Activated CD4-positive, alpha-beta T cell treated with anti-CD3 and anti-CD28 coated beads, Interleukin-2, amount 10 ng/mL, durations not matched to agents 24 days and 14 days (primary cell): ENCODE measurements around the gene EXOSC10. TPM values are rescaled to one million over a fixed set of nuclear protein-coding genes. Genes with fewer than 3 reads are reported as not detected.
"Not testable (repeated sequence)": the region's sequence is repeated elsewhere in the genome, so short reads cannot be mapped to it uniquely, and the experiment has no call there.

Source experiments
- DNase-seq: peaks from one replicate; pipeline ENCODE4 v3.0.0; 2022
- H3K27ac Mint-ChIP-seq: one replicate; pipeline ENCODE4 v1.8.0; 2022; ENCODE audit warnings: mild to moderate bottlenecking, mixed read lengths
- H3K27me3 Mint-ChIP-seq: one replicate; pipeline ENCODE4 v1.8.0; 2022; ENCODE audit warnings: mixed read lengths
- H3K36me3 Mint-ChIP-seq: one replicate; pipeline ENCODE4 v1.8.0; 2022; ENCODE audit warnings: low read depth, mild to moderate bottlenecking, mixed read lengths
- H3K4me1 Mint-ChIP-seq: one replicate; pipeline ENCODE4 v1.8.0; 2021; ENCODE audit warnings: mixed read lengths
- H3K4me3 Mint-ChIP-seq: one replicate; pipeline ENCODE4 v1.8.0; 2022; ENCODE audit warnings: mild to moderate bottlenecking, moderate library complexity, mixed read lengths
- H3K9me3 Mint-ChIP-seq: one replicate; pipeline ENCODE4 v1.8.0; 2021; ENCODE audit warnings: mixed read lengths
- intact Hi-C: fragments of 100-400 bp; cut with micrococcal nuclease; formaldehyde crosslinking; loops from one replicate; pipeline ENCODE4 v1.15.1; 2023
- total RNA-seq: library from RNA; stranded (reverse); gene quantifications from 2 replicates; pipeline ENCODE4 v1.2.3, GENCODE V29; 2022

The EXOSC10 gene
- total RNA-seq, 1 donor from 2014 or later = 93.0 TPM

DNA sequence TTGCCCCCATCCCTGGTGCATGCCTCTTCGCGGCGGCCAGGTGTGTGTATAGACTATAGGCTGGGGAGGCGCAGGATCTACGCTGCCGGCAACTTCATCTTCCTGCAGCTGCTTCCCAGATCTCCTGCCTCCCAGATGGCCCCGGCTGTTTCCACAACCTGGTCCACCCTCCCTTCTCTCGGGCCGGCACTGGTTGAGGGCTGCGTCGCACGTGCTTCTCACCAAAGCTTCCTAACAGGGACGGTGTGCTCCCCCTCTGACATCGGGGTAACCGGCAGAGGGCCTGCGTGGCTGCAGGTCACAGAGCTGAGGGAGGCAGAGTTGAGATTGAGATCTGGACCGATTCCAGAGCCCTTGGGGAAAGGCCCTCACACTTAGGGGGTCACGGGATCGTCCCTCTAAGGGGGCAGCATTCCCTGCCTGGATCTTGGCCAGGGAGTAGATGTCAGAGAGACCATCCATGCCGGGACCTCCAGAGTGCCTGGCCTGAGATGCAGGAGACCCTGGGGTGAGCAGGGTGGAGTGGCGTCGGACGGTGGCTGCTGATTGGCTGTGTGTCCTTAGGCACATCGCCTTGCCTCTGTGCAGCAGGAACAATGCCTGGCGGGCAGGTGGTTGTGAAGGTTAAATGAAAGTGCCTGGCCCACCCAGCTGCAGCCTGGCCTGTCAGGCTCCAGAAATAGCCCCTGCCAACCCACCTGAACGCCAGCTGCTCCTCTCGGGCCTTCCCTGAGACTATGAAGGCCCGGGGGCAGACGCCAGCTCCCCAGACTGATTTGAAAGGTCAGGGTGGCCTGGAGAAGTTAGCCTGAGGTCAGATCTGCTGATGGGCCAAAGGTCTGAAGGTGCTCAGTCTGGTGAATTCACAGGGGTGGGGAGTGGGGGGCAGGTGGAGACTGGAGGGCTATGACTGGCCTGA lies 46.6 kb downstream of the EXOSC10 start:
- no peaks in the 10 kb centered on the region for H3K9me3 Mint-ChIP-seq
- H3K4me3 Mint-ChIP-seq = no peak overlapping the region
- H3K27me3 Mint-ChIP-seq = no peaks in the 10 kb centered on the region
- peaks cover 20% of the 10 kb centered on the region for H3K36me3 Mint-ChIP-seq
- no peak overlapping the region for H3K27ac Mint-ChIP-seq
- H3K4me1 Mint-ChIP-seq = peaks cover 4% of the 10 kb centered on the region
- intact Hi-C loops = no loop called here
- DNase-seq = no peak

DNA sequence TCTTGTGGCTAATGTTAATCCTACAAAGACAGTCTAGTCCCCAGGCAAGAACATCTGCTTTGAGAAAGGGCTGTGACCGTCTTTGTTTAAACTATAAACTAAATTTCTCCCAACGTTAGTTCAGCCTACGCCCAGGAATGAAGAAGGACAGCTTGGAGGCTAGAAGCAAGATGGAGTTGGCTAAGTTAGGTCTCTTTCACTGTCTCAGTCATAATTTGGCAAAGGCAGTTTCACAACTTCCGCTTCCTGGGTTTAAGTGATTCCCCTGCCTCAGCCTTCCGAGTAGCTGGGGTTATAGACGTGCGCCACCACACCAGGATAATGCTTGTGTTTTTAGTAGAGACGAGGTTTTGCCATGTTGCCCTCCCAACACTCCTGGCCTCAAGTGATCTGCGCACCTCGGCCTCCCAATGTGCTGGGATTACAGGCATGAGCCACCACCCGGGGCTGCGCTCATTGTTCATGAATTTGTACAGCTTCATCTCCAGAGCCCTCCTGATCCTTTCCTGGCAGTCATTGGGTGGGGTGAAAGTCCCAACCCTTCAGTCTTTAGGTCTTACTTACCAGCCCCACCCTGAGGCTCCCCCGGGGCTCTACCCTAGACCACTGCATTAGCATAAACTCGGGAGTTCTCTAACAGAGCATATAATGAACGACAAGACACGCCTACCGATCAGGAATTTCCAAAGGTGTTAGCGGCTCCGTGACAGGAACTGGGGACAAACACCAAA lies 47.7 kb downstream of the EXOSC10 start:
- DNase-seq = no peak
- Mint-ChIP-seq H3K4me3 (no peak overlapping the region), H3K27me3 (no peaks in the 10 kb centered on the region), H3K27ac (no peak overlapping the region), H3K36me3 (peaks cover 10% of the 10 kb centered on the region), H3K4me1 (peaks cover under 1% of the 10 kb centered on the region), H3K9me3 (no peaks in the 10 kb centered on the region)
- intact Hi-C loops = no loop called here

DNA sequence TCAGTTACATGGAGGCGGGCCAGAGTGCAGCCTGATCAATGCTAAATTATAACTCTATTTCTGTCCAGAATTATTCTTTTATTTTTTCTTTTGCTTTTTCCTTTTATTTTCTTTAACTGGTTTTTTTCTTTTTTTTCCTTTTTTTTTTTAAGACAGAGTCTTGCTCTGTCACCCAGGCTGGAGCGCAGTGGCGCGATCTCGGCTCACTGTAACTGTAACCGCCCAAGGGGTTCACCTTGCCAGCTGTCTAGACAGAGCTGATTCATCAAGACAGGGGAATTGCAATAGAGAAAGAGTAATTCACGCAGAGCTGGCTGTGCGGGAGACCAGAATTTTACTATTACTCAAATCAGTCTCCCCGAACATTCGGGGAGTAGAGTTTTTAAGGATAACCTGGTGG lies 48.5 kb downstream of the EXOSC10 start:
- DNase-seq, H3K4me3 Mint-ChIP-seq, H3K9me3 Mint-ChIP-seq, H3K27ac Mint-ChIP-seq, H3K4me1 Mint-ChIP-seq, H3K27me3 Mint-ChIP-seq, intact Hi-C loops, H3K36me3 Mint-ChIP-seq: not testable (repeated sequence)

DNA sequence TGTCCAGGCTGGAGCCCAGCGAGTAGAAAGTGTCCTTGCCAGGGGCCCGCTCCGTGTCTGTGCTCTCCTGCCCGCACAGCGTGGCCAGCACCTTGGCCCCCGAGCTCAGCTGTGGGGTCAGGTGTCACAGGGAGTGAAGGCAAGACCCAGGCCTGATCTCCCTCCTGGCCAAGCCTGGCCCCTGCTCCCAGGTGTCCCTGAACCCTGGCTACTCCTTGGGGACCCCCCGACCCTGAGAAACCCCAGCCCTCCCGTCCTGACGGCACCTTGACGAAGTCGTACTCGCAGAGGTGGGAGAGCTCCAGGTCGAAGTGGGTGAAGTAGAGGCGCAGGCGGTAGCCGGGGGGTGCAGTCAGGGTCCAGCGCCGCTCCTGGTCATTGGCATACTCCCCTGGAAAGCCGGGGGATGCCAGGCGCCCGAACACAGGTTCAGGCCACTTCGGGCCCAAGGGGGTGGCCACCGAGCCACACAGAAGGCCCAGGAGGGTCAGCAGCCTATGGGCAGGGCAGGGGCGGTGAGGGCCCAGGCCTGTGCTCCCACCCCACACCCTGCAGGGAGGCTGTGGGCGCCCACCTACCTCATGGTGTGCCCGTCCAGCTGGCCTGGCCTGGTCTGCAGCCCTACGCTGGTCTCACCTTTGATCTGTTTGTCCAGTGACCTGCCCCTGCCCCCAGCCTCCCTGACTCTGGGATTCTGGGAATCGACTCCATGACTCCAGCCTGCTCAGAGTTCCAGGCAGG lies 52.9 kb downstream of the EXOSC10 start, which contains the start of gene MASP2:
Gene MASP2 (minus strand): TSS at position 615 of the 741 bp plus-strand sequence. CDS start 32 bp downstream, at position 583.
- intact Hi-C loops = no loop called here
- Mint-ChIP-seq H3K27ac (no peak within 1 kb of the TSS), H3K4me3 (no peak within 1 kb of the TSS)

DNA sequence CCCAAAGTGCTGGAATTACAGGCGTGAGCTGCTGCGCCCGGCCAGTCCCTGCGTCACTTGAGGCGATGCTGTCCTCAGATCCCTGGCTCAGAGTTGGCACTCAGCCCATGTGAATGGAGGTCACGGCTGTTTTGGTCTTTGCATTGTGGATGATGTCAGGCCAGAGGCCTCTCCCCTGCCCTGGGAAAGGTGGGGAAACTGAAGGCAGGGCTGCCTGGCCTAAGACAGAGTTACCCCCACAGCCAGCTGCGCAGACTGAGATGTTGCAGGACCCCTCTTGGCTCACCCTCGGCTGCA lies 53.5 kb downstream of the EXOSC10 start:
- Mint-ChIP-seq H3K4me3 (no peak overlapping the region), H3K36me3 (no peaks in the 10 kb centered on the region), H3K27ac (no peak overlapping the region), H3K4me1 (no peaks in the 10 kb centered on the region), H3K9me3 (no peaks in the 10 kb centered on the region), H3K27me3 (no peaks in the 10 kb centered on the region)
- no peak for DNase-seq
- intact Hi-C loops = no loop called here

More for the DNA sequence above, 52.9 kb downstream of the EXOSC10 start, which contains the start of gene MASP2:
- Mint-ChIP-seq H3K4me1 (no peaks in the 10 kb centered on the region), H3K36me3 (no peaks in the 10 kb centered on the region), H3K27me3 (no peaks in the 10 kb centered on the region), H3K9me3 (no peaks in the 10 kb centered on the region)
- no peak for DNase-seq

DNA sequence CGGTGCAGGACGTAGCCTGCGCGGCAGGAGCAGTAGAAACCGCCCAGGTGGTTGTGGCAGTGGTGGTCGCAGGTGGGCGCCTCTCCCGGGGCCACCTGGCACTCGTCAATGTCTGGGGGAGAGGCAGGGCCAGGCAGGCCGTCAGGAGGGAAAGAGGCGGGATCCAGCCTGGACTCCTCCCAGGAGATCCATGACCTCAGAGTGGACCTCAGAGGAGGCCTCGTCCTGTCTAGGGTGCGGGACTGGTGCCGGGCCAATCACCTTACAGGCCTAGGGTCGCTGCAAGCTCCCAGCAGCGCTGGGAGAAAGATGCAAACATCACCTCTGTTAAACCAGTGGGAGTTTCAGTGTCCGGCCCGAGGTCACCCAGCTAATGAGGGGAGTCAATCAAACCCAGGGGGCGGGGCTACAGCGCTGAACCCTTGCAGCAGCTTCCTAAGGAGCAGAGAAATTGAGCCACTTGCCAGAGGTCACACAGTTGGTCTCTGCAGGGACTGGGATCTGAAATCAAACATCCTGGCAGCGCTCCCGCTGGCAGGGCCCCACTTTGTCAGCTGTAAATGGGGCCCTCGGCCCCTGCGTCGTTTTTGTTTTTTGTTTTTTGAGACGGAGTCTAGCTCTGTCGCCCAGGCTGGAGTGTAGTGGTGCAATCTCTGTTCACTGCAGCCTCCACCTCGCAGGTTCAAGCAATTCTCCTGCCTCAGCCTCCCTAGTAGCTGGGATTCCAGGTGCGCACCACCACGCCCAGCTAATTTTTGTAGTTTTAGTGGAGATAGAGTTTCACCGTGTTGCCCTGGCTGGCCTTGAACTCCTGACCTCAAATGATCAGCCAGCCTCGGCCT lies 54.0 kb downstream of the EXOSC10 start:
- H3K9me3 Mint-ChIP-seq = no peaks in the 10 kb centered on the region
- H3K27ac Mint-ChIP-seq = no peak overlapping the region
- H3K4me1 Mint-ChIP-seq = no peaks in the 10 kb centered on the region
- intact Hi-C loops = no loop called here
- no peak overlapping the region for H3K4me3 Mint-ChIP-seq
- H3K36me3 Mint-ChIP-seq = no peaks in the 10 kb centered on the region
- no peaks in the 10 kb centered on the region for H3K27me3 Mint-ChIP-seq
- no peak for DNase-seq

DNA sequence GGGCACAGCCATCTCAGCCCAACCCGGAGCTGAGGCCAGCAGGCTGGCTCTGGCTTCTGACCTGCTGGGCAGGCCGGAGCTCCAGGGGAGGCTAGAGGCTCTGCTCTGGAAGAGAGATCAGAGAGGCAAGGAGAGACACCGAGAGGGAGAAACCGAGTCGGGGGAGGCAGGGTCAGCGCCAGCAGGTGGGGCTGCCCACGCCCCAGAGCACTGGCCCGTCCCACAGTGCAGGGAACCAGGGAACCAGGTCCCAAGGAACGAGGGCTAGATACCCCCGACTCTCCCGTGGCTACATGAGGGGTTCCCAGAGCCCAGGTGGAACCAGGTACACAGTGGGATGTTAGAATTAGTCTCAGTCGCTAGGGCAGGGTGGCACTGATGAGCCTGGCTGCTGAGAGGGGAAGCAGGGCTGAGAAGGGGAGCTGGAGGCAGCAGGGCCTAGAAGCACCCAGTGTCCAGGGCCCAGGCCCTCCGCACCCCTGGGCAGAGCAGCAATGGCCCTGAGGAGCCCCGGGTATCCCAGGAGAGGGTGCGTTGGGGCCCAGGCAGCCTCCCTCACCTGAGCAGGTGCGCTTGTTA lies 54.7 kb downstream of the EXOSC10 start:
- no peak overlapping the region for H3K27ac Mint-ChIP-seq
- H3K36me3 Mint-ChIP-seq = no peaks in the 10 kb centered on the region
- H3K4me3 Mint-ChIP-seq = no peak overlapping the region
- H3K27me3 Mint-ChIP-seq = no peaks in the 10 kb centered on the region
- no peaks in the 10 kb centered on the region for H3K4me1 Mint-ChIP-seq
- intact Hi-C loops = no loop called here
- no peak for DNase-seq
- H3K9me3 Mint-ChIP-seq = no peaks in the 10 kb centered on the region

DNA sequence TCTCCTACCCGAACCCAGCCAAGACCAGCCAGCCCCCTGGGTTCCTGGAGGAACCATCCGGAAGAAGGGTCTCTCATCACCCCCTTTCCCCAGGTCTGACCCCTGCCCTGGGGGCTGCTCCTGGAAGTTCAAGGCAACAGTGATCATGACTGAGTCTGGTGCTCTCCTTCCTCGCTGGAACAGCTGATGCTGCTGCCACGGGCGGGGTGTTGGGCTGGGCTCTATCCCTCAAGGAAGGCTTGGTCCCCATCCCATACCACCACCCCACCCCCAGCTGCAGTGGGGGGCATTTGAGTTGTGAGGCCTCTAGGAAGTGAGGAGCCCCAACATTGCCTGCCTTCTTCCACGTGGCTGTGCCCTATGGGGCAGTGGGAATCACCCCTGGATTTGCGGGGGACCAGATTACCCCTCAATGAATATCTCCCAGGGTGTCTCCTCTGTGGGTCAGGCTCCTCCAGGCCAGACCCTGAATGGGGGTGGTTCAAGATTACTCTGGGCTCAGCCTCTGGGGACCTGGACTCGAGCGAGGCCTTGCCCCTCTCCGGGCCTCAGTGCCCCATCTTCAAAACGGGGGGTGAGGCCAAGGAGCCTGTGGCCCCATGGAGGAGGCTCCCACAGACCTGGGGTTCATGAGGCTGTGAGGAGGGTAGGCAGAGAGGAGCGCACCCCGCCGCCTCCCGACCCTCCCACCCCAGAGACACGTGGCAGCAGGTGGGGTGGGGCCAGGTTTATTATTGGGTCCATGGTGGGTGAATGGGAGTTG lies 55.4 kb downstream of the EXOSC10 start:
- H3K9me3 Mint-ChIP-seq = no peaks in the 10 kb centered on the region
- intact Hi-C loops = no loop called here
- no peak overlapping the region for H3K4me3 Mint-ChIP-seq
- no peaks in the 10 kb centered on the region for H3K4me1 Mint-ChIP-seq
- H3K27ac Mint-ChIP-seq = no peak overlapping the region
- H3K27me3 Mint-ChIP-seq = no peaks in the 10 kb centered on the region
- no peaks in the 10 kb centered on the region for H3K36me3 Mint-ChIP-seq
- DNase-seq = no peak

DNA sequence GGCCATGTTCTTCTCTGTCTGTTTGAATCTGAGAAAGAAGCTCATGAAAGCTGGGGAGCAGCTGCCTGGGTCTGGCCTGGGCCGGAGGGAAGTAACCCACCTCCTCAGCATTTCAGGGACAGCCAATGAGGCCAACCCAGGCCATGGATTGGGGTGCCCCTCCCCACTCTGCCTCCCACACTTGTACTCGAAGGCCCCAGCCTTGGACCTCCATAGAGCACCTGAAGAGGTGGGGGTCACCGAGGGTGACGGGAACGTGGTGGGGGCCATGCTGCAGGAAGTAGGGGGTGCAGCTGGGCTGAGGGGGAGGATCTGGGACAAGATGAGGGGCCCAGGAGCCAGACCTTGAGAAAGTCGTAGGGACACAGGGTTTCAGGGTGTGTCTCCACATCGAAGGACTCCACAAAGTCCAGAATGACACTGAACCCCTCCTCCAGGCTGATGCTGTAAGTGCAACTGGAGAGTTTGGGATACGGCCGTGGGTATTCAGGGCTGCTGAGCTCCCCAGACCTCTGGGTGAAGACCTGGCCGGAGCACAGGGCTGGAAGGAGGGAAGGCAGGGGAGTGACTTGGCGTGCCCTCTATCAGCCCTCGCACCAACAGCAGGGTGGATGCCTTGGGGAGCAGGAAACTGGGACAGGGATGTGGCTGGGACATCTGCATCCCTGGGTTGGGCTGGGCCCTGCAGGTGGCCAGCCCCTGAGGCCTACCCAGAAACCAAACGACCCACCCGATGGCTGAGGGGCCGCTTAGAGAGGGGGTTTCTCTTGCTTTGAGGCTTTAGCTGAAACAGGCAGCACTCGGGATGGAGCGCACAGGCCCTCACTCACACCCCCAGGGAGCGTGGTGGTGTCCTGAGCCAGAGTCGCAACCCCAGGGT lies 56.4 kb downstream of the EXOSC10 start:
- H3K27ac Mint-ChIP-seq = no peak overlapping the region
- H3K36me3 Mint-ChIP-seq = no peaks in the 10 kb centered on the region
- H3K9me3 Mint-ChIP-seq = no peaks in the 10 kb centered on the region
- no peaks in the 10 kb centered on the region for H3K4me1 Mint-ChIP-seq
- H3K27me3 Mint-ChIP-seq = no peaks in the 10 kb centered on the region
- H3K4me3 Mint-ChIP-seq = no peak overlapping the region
- intact Hi-C loops = no loop called here
- no peak for DNase-seq

DNA sequence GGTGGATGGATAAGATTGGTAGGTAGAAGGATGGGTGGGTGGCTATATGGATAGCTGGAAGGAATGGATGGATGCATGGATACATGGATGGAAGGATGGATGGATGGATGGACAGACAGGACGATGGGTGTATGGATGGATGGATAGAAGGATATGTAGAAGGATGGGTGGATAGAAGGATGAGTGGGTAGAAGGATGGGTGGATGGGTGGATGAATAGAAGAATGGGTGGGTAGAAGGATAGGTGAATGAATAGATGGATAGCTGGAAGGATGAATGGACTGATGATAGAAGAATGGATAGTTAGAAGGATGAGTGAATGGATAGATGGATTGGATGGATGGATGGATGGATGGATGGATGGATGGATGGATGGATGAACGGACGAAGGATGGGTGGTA lies 57.6 kb downstream of the EXOSC10 start:
- Mint-ChIP-seq H3K9me3 (no peaks in the 10 kb centered on the region), H3K36me3 (no peaks in the 10 kb centered on the region), H3K4me1 (peaks cover 7% of the 10 kb centered on the region), H3K27me3 (no peaks in the 10 kb centered on the region), H3K4me3 (no peak overlapping the region), H3K27ac (no peak overlapping the region)
- intact Hi-C loops = no loop called here
- no peak for DNase-seq

DNA sequence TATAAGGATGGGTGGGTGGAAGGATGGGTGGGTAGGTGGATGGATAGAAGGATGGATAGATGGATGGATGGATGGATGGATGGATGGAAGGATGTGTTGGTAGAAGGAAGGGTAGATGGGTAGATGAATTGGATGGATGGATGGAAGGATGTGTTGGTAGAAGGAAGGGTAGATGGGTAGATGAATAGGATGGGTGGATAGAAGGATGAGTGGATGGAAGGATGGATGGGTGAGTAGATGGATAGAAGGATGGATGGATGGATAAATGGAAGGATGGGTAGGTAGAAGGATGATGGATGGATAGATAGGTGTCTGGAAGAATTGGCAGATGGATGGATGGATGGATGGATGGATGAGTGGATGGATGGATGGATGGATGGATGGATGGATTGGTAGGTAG lies 58.6 kb downstream of the EXOSC10 start:
- DNase-seq = no peak
- intact Hi-C loops = no loop called here
- no peaks in the 10 kb centered on the region for H3K27me3 Mint-ChIP-seq
- H3K4me1 Mint-ChIP-seq = peaks cover 7% of the 10 kb centered on the region
- no peak overlapping the region for H3K4me3 Mint-ChIP-seq
- no peak overlapping the region for H3K27ac Mint-ChIP-seq
- H3K36me3 Mint-ChIP-seq = no peaks in the 10 kb centered on the region
- H3K9me3 Mint-ChIP-seq = no peaks in the 10 kb centered on the region

DNA sequence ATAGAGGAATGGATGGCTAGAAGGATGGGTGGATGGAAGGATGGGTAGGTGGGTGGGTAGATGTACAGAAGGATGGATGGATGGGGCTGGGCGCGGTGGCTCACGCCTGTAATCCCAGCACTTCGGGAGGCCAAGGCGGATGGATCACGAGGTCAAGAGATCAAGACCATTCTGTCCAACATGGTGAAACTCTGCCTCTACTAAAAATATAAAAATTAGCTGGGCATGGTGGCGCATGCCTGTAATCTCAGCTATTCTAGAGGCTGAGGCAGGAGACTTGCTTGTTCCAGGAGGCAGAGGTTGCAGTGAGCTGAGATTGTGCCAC lies 59.6 kb downstream of the EXOSC10 start:
- H3K9me3 Mint-ChIP-seq, H3K4me1 Mint-ChIP-seq, DNase-seq, H3K36me3 Mint-ChIP-seq, intact Hi-C loops, H3K4me3 Mint-ChIP-seq, H3K27ac Mint-ChIP-seq, H3K27me3 Mint-ChIP-seq: not testable (repeated sequence)
